Heart left ventricle (tissue), 16 donors: Measurements from ENCODE around the gene FBXW7. TPM values are rescaled to one million over a fixed set of nuclear protein-coding genes. Genes with fewer than 3 reads are reported as not detected.

Experiments used
- ATAC-seq, 4 donors: fragments of 200-7000 bp; cut with Tn5 transposase; one replicate each; pipeline ENCODE4 v1.9.1; 2020 to 2022; ENCODE audit warnings: moderate library complexity in 4 of 4, mild to moderate bottlenecking in 3 of 4, moderate number of reproducible peaks in 1 of 4
- DNase-seq, 5 donors: peaks; one replicate each; pipeline ENCODE4 v3.0.0-alpha.2; 2020
- H3K27ac ChIP-seq, 12 donors: fragments of 200-600 bp; sonication (generic) in 4 of 12; one replicate each; pipeline versions ENCODE4 v1.5.0 to v1.8.0; 2016 to 2022; ENCODE audit warnings: mild to moderate bottlenecking in 2 of 12
- H3K27me3 ChIP-seq, 9 donors: fragments of 200-600 bp; sonication (generic) in 2 of 9; one replicate each; pipeline versions ENCODE4 v1.5.1 to v1.8.0; 2016 to 2022; ENCODE audit warnings: mild to moderate bottlenecking in 3 of 9
- H3K36me3 ChIP-seq, 9 donors: fragments of 200-600 bp; sonication (generic) in 2 of 9; one replicate each; pipeline versions ENCODE4 v1.5.0 to v1.8.0; 2018 to 2022; ENCODE audit warnings: mild to moderate bottlenecking in 2 of 9
- H3K4me1 ChIP-seq, 12 donors: fragments of 200-600 bp; sonication (generic) in 4 of 12; one replicate each; pipeline versions ENCODE4 v1.5.0 to v1.8.0; 2016 to 2022; ENCODE audit warnings: mild to moderate bottlenecking in 3 of 12
- H3K4me3 ChIP-seq, 12 donors: fragments of 200-600 bp; sonication (generic) in 4 of 12; one replicate each; pipeline versions ENCODE4 v1.5.0 to v1.8.0; 2017 to 2022; ENCODE audit warnings: mild to moderate bottlenecking in 9 of 12, moderate library complexity in 4 of 12
- H3K9me3 ChIP-seq, 12 donors: fragments of 200-600 bp; sonication (generic) in 4 of 12; one replicate each; pipeline versions ENCODE4 v1.5.0 to v1.8.0; 2016 to 2022; ENCODE audit warnings: mild to moderate bottlenecking in 1 of 12
- POLR2A ChIP-seq, 2 donors: fragments of 450-650 bp; IDR thresholded peaks; one replicate each; pipeline ENCODE4 v1.6.1; 2017; ENCODE audit warnings: antibody characterized with exemption in 2 of 2, mild to moderate bottlenecking in 2 of 2, moderate library complexity in 2 of 2
- WGBS, 4 donors: extraction: QIAGEN DNeasy Blood & Tissue Kit in 2 of 4; methylation state at CpG; one replicate each; pipeline versions ENCODE4 v1.1.5 to v1.1.7; 2013 to 2018; 5-methylcytosine and 5-hydroxymethylcytosine counted together
- intact Hi-C, 10 donors: fragments of 100-400 bp; cut with DNase I; formaldehyde crosslinking; loops; one replicate each; pipeline versions ENCODE4 v1.11.1 to v1.14.2; 2022
- polyA plus RNA-seq, 2 donors: library from polyadenylated mRNA; stranded (reverse); fragments of 200-250 nt; gene quantifications; one replicate each; pipeline ENCODE4 v1.2.3, GENCODE V29; 2013
- total RNA-seq, 9 donors: library from RNA; depleted of rRNA in 2 of 9; stranded (reverse); fragments of >200 nt in 2 of 9; fragmentation: NEBNext Ultra II Directional in 3 of 9; extraction: Animal tissue kit (Norgen Biotek cat#: 25700) in 3 of 9; gene quantifications; one replicate each; pipeline versions ENCODE4 v1.1.0 to v1.2.4, GENCODE V29; 2016 to 2023
- TF ChIP-seq, protein P1 (sequence below), 12 donors: fragments of 200-600 bp; sonication (generic) in 4 of 12; IDR thresholded peaks; one replicate each; pipeline versions ENCODE4 v1.5.0 to v1.8.0; 2018 to 2022; ENCODE audit warnings: antibody characterized with exemption in 12 of 12, mild to moderate bottlenecking in 5 of 12
- donor health status: ischemic (EF 13 %, LVEDD 7.1; RV severe dilation, severe dysfunction).
- donor health status: healthy with polysubstance abuse.
- donor health status: DM: no; HTN: yes; CAD: no.
- donor health status: DM: no; HTN: no; CAD: no.
- donor health status: ischemic (EF 25% LVEDD 6.9; RV normal size, moderate dysfunction).
- donor health status: ischemic (EF 25% LVEDD 5.7; RV mildly dilated, moderate dysfunction).
- donor health status: healthy.
- donor health status: DM: yes; HTN: yes; CAD: no.
- donor health status: ischemic (EF 35%, LVEDD 5.7; RV mildly dilated, moderate dysfunction).
- donor health status: nonischemic (EF 11% LVEDD 7.7; RV severe dilation, severe dysfunction).
- donor health status: DM: yes; HTN: yes; CAD: no.
- donor health status: PGD.
- donor health status: ischemic (EF 29% LVEDD 5.4; RV normal size, mild dysfunction).
- donor health status: nonischemic (EF 23%, LVEDD 6.1; RV moderate dilation, normal function).

The FBXW7 gene
- total and polyA plus RNA-seq, 11 donors = 20.6 to 74.1 (median 59.8) TPM

DNA sequence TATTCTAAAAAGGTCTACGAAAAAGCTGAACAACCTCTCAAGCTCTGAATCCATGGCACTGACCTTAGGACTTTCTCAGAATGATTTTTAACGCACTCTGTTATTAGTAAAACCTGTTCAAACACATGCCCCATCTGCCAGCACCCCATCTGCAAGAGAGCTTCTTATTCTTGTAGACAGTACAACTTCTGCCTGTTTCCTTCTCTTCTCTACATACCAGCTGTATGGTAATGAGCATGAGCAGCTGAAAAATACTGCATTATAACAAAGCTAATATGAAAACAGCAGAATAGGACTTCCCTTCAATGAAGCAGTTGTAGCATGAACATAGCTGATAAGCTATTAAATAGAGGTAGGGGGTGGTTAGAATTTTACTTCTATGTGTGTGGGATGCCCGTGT lies 167.9 kb downstream of the FBXW7 start:
- no peaks in the 10 kb centered on the region for H3K27me3 ChIP-seq
- ATAC-seq (no peak), DNase-seq (no peak)
- intact Hi-C loops = loop anchor here in 2 of 10 donors (10.0 kb wide), 1 partner anchor 323 kb away; no protein-coding TSS in a partner anchor
- peaks cover 0 to 8% (median 0%) of the 10 kb centered on the region in 9 donors for H3K36me3 ChIP-seq
- no peak for TF ChIP-seq POLR2A (IDR thresholded peaks at IDR 0.05)
- TF ChIP-seq, protein P1, sequence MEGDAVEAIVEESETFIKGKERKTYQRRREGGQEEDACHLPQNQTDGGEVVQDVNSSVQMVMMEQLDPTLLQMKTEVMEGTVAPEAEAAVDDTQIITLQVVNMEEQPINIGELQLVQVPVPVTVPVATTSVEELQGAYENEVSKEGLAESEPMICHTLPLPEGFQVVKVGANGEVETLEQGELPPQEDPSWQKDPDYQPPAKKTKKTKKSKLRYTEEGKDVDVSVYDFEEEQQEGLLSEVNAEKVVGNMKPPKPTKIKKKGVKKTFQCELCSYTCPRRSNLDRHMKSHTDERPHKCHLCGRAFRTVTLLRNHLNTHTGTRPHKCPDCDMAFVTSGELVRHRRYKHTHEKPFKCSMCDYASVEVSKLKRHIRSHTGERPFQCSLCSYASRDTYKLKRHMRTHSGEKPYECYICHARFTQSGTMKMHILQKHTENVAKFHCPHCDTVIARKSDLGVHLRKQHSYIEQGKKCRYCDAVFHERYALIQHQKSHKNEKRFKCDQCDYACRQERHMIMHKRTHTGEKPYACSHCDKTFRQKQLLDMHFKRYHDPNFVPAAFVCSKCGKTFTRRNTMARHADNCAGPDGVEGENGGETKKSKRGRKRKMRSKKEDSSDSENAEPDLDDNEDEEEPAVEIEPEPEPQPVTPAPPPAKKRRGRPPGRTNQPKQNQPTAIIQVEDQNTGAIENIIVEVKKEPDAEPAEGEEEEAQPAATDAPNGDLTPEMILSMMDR (IDR thresholded peaks at IDR 0.05) = no peak
- WGBS, 4 donors = 71 to 74% (median 73%) methylated on average over 3 of the region's 3 CpGs
- no peak overlapping the region for H3K27ac ChIP-seq
- no peak overlapping the region for H3K4me3 ChIP-seq
- H3K9me3 ChIP-seq = peaks cover 0 to 6% (median 0%) of the 10 kb centered on the region in 12 donors
- peaks cover 0 to 33% (median 10%) of the 10 kb centered on the region in 12 donors for H3K4me1 ChIP-seq

DNA sequence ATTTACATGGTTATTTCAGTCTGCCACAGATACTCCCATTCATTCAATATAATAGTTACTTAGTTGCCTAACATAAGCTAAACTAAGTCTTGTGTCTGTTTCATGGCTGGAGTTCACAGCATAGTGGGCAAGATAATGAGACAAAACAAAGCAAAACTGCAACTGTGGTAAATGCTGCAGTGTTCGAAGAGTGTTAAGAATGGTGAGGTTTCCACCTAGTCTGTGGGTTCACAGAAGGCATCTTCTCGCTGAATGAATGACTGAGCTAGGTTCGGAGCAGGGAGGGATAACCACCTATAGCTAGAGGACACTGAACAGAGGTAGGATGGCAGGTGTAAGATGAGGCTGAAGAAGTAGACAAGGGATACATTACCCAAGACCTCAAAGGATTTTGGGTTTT lies 171.0 kb downstream of the FBXW7 start:
- no peak for TF ChIP-seq POLR2A (IDR thresholded peaks at IDR 0.05)
- TF ChIP-seq, protein P1 (IDR thresholded peaks at IDR 0.05) = no peak
- H3K27me3 ChIP-seq = no peaks in the 10 kb centered on the region
- WGBS, 4 donors = 91 to 95% (median 95%) methylated on average over 3 of the region's 3 CpGs
- no peak overlapping the region for H3K27ac ChIP-seq
- peaks cover 0 to 26% (median 11%) of the 10 kb centered on the region in 12 donors for H3K4me1 ChIP-seq
- H3K4me3 ChIP-seq = no peak overlapping the region
- intact Hi-C loops = loop anchor here in 2 of 10 donors (10.0 kb wide), 1 partner anchor 320 kb away; no protein-coding TSS in a partner anchor
- H3K36me3 ChIP-seq = peaks cover 0 to 8% (median 0%) of the 10 kb centered on the region in 9 donors
- DNase-seq (no peak), ATAC-seq (peak in 1 of 4 donors; percentile 12)
- peaks cover 0 to 6% (median 0%) of the 10 kb centered on the region in 12 donors for H3K9me3 ChIP-seq

DNA sequence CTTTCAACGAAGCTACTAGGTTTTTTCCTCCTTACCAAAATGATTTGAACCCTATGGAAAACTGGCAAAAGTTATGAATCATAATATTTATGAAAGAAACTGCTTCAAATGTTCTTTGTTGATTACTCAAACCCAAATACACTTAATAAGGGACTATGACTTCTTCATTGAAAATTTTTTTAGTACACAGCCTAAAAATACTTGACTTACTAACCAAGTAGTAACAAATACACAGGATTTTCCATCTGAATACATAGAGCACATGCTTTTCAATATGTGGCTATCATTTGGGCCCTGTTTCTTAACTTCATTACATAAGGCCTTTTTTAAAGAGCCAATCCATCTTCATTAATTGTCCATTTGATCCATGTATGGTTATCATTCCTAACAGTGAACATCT lies 171.5 kb downstream of the FBXW7 start:
- Histone ChIP-seq H3K4me3 (no peak overlapping the region), H3K27me3 (no peaks in the 10 kb centered on the region), H3K36me3 (peaks cover 0 to 8% (median 0%) of the 10 kb centered on the region in 9 donors), H3K27ac (peak overlapping the region in 3 of 12 donors; percentile 1 to 17 (median 6)), H3K4me1 (peaks cover 0 to 28% (median 11%) of the 10 kb centered on the region in 12 donors), H3K9me3 (peaks cover 0 to 6% (median 0%) of the 10 kb centered on the region in 12 donors)
- intact Hi-C loops = loop anchor here in 2 of 10 donors (10.0 kb wide), 1 partner anchor 320 kb away; no protein-coding TSS in a partner anchor
- 69 to 83% (median 74%) methylated on average over 1 of the region's 1 CpG for WGBS, 4 donors
- no peak for DNase-seq
- no peak for ATAC-seq
- TF ChIP-seq POLR2A (IDR thresholded peaks at IDR 0.05) = no peak
- TF ChIP-seq, protein P1 (IDR thresholded peaks at IDR 0.05) = no peak

DNA sequence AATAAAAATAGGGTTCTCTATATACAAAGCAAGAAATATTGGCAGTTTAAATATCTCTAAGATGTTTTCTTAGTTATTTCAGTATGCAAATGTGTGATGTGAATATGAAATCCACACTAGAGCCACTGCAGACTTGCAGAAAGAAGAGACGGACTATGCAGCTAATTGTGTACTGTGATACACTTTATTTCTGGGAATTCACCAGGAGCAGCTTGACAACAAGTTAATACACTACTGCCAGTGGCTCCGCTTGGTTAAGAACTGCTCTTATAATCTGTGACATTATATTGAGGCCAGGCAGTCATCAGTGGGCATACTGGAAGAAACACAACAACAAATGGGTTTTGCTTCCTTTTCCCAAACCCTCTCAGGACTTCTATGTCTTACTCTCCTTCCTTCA lies 172.0 kb downstream of the FBXW7 start:
- intact Hi-C loops = loop anchor here in 2 of 10 donors (10.0 kb wide), 1 partner anchor 319 kb away; no protein-coding TSS in a partner anchor
- 49 to 65% (median 62%) methylated on average over 2 of the region's 2 CpGs for WGBS, 4 donors
- ATAC-seq = peak; percentile 36 to 63 (median 60)
- no peak overlapping the region for H3K4me3 ChIP-seq
- H3K27me3 ChIP-seq = no peaks in the 10 kb centered on the region
- peak overlapping the region in 5 of 12 donors; percentile 1 to 17 (median 6) for H3K27ac ChIP-seq
- peaks cover 0 to 24% (median 11%) of the 10 kb centered on the region in 12 donors for H3K4me1 ChIP-seq
- H3K36me3 ChIP-seq = peaks cover 0 to 12% (median 0%) of the 10 kb centered on the region in 9 donors
- peaks cover 0 to 6% (median 0%) of the 10 kb centered on the region in 12 donors for H3K9me3 ChIP-seq
- TF ChIP-seq, protein P1 (IDR thresholded peaks at IDR 0.05) = no peak
- TF ChIP-seq POLR2A (IDR thresholded peaks at IDR 0.05) = no peak
- DNase-seq = no peak
